HG03571 (cell line): ENCODE measurements around the gene MYO7B.

Source experiments
- ATAC-seq: cut with Tn5 transposase; IDR thresholded peaks from one replicate; pipeline ENCODE4 v1.9.1; 2021; ENCODE audit not compliant: unreplicated experiment

Gene MYO7B

DNA sequence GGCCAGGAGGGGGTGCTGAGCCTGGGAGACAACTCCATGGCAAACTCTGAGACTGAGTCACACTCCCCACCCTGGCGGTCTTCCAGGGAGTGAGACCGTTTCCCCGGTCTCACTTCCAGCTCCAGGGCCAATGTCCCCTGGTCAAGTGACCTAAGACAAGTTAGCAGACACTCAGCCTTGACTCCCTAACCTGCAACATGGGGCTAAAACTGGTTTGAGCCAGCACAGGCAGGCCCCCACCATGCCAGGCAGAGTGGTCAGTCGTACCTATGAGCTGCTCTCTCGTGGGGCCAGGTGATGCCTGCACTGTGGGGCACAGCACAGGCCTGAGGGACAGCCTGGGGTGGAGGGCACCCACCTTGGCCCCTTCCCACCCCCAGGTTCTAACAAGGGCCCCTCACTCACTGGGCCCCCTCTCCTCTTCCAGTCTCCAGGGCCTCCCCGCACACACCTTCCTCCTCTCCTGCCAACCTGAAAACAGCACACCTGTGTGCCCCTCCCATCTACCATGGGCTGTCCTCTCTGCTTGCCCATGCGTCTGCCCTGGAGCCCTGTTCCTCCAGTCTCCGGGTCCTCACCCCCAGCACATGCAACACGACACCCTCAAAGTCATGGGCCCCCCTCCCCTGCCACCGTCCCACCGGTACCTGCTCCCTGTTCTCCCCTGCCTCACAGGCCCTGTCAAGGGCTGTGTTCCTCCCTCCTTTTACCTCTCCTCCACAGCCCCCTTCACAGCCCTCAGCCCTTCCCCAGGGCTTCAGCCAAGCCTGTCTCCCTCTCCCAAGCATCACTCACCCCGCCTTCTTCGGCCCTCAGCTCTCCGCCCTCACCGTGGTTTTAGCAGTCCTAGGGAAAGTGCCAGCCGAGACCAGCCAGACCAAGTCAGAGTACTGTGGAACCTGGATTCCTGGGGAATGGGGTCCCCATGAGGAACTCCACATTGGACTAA, 112.0 kb downstream of the MYO7B start:
- ATAC-seq = no peak

DNA sequence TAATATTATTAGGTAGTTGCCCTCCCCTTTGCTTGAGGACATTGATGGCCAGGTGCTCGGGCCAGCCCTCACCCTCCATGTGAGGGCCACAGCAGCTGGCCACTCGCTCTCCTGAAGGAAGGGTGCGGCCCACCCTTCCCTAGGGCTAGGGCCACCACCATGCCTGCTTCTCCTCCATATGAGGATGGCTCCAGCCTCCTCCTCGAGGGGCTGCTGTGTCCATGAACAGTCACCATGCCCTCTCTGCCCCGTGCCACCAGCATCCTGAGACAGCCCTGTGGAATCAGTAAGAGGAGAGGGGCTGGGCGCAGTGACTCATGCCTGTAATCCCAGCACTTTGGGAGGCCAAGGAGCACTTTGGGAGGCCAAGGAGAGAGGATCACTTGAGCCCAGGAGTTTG, 112.8 kb downstream of the MYO7B start:
- no peak for ATAC-seq

DNA sequence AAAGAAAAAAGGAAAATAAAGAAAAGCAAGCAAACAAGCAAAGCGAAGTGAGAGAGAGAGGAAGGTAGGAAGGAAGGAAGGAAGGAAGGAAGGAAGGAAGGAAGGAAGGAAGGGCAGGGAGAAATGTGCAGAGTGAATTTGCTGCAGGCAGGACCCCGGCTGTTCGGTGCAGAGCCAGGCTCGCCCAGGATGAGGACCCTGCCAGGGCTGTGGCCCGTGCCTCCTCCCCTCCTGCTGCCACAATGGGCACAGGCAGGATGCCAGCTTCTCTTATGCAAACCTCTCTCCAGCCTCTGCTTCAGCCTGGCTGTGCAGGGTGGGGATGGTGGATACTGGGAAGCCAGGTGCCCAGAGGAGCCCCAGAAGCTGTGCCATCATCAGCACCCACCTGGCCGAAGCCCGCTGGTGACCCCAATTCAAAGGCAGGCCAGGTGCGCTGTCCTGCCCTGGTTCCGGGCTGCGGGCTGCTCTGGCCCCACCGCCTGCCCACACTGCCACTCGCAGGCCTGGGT, 113.7 kb downstream of the MYO7B start:
- ATAC-seq = no peak

DNA sequence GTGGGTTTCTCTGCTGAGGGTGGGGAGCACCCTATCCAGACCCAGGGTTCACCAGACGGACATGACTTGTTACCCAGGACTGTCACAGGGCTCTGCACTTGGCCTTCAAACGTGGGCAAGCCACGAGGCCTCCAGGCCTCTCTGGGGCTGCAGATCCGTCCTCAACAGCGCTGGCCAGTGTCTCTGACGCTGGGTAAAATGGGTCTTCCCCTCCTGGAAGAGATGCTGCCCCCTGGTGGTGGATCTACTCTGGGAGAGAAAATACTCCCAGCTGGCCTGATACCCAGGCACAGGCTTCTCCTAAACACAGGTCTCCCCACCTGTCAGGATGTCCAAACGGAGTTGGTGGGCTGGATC, 114.2 kb downstream of the MYO7B start:
- no peak for ATAC-seq

DNA sequence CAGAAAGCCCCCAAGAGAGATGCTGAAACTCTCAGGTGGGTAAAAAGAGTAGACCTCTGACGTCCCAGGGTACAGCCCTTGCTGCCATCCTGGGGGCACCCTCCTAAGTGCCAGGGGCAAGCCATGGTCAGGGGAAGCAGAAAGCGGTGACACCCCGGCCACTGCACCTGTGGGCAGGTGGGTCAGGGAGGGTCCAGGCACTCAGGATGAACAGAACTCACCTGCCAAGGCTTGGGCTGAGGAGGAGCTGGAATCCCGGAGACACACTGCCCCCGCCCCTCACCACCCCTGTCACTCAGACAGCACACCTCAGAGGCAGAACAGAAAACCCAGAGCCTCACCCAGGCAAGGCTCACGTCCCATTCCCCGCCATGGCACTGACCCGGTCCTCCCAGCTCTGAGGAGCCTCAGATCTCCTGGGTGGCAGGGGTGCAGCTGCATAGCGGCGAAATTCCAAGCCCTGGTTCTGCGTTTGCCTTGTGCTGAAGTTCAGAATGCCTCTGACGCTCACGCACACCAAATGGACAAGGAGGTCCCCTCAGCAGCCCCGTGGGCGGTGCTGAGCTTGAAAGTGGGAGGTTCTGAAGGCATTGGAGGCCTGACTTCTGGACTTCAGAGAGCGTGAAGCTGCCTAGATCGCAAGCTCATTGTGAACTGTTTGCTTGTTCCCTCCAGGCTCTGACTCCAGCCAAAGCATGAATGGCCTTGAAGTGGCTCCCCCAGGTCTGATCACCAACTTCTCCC, 114.7 kb downstream of the MYO7B start:
- ATAC-seq = no peak

DNA sequence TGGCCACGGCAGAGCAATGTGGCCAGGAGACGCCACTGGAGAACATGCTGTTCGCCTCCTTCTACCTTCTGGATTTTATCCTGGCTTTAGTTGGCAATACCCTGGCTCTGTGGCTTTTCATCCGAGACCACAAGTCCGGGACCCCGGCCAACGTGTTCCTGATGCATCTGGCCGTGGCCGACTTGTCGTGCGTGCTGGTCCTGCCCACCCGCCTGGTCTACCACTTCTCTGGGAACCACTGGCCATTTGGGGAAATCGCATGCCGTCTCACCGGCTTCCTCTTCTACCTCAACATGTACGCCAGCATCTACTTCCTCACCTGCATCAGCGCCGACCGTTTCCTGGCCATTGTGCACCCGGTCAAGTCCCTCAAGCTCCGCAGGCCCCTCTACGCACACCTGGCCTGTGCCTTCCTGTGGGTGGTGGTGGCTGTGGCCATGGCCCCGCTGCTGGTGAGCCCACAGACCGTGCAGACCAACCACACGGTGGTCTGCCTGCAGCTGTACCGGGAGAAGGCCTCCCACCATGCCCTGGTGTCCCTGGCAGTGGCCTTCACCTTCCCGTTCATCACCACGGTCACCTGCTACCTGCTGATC, 115.4 kb downstream of the MYO7B start:
- ATAC-seq = no peak

DNA sequence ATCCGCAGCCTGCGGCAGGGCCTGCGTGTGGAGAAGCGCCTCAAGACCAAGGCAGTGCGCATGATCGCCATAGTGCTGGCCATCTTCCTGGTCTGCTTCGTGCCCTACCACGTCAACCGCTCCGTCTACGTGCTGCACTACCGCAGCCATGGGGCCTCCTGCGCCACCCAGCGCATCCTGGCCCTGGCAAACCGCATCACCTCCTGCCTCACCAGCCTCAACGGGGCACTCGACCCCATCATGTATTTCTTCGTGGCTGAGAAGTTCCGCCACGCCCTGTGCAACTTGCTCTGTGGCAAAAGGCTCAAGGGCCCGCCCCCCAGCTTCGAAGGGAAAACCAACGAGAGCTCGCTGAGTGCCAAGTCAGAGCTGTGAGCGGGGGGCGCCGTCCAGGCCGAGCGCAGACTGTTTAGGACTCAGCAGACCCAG, 115.9 kb downstream of the MYO7B start:
- no peak for ATAC-seq

DNA sequence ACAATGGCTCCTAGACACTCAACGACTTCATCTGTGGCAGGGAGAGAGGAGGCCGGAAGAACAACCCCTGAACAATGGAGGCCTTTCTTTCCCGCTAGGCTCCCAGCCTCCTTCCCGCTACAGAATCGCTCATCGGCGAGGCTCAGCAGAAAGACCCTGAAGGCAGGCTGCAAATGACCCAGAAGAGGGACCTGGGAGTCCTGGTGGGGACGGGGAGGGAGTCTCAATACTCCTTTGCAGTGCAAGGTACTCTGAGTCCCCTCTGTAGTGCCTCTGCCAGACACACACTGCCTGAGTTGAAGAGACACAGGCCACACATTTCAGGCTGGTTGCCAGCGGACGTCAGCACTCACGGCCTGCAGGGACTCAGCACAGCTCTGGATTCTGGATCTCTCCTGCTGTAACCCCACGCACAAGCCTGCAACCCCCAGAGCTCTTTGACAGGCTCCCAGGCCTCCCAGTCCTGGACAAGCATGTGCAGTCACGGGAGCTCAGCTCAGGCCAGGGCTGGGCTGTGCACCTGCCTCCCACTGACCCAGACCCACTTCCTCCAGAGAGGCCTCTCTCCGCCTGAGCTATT, 116.6 kb downstream of the MYO7B start:
- no peak for ATAC-seq

DNA sequence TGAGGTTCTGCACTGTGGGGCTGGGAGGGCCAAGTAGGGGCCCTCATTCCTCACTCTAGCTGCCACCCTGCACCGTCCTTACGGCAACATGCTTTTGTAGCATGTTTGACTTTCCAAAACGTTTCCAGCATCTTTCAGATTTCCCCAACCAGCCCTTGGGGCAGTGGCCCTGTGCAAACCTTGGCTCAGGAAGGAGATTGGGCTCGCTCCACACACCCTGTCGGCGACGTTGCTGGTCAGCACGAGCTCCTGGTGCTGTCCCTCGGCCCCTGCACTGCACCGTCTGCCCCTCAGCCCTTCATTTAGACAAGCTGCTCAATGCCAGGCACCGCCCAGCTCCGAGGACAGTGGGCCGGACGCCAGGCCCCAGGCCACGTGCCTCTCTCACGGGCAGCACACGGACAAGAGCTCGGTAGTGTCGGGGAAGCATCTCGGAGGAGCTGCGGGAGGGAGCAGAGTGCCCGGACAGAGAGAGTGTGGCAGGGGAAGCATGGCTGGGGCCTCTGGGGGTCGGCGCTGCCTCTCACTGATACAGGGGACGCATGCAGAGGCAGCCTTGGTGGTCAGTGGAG, 117.4 kb downstream of the MYO7B start:
- ATAC-seq = no peak

DNA sequence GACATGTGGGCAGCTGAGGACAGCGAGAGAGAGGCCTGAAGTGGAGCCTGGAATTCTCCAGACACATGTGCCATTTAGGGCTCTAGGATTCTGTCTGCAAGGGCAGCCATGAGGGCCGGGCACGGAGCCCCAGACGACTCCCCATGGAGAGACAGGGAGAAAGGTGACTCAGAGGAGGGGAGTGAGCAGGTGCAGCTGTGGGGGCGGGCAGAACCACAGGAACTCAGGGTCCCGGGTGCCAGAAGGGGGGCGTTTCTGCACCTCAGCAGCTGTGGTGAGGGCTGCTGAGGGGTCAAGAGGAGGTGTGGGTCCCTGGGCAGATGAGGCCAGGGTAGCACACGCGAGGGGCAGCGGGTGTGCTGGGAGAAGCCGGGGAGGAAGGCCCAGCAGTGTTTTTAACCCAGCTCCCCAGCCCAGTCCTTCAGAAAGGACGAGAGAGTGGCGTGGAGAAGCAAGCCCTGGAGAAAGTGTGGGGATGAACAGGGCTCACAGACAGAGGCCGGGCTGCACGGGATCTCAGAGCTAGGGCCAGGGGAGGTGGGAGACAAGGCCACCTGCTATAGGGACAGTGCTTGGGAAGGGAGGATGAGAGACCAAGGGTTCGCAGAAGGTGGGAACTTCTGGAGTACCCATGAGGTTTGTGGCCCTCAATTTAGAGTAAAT, 118.1 kb downstream of the MYO7B start:
- ATAC-seq = no peak

DNA sequence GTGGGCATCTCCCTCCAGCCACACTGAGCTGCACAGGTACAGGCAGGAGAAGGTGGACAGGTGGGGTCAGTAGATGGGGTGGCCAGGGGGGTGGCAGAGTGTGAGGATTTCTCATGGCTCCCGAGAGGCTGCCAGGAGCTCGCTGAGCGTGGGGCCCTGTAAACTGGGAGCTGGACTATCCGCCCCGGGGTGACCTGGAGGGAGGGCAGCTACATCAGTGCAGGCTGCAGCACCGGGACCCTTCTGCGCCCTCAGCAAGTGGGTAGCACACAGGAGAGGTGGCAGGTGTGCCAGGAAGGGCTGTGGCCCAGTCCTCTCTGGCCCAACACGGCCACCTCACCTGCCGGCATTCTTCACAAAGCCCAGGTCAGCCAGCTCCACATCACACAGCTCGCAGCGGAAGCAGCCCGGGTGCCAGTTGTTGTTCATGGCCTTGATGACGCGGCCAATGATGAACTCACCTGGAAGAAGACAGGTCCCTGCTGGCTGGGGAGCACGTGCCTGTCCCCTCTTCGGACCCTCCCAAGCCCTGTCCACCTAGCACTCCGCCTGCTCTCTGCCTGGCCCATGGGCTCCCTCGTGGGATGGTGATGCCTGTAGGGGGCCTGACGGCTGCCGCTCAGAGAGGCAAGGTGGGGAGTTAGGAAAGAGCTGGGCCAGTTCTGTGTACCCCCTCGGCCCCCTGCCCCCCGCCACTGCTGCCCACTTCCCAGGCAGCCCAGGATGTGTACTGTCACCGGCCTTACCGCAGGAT, 118.8 kb downstream of the MYO7B start:
- no peak for ATAC-seq

DNA sequence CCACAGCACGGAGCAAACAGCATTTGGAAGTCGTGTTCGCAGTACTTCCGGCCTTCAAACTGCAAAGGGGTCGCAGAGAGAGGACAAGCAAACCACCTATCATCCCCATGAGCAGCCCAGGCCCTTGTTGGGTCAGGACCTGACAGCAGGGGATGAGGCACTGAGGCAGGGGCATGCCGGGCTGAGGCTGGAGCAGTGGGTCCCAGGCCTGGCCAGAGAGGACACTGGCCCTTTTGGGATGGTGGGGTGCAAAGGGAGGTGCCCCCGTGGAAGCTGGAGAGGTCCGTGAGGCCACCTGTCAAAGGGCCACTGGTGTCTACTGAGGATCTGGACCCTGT, 119.3 kb downstream of the MYO7B start:
- ATAC-seq = no peak

DNA sequence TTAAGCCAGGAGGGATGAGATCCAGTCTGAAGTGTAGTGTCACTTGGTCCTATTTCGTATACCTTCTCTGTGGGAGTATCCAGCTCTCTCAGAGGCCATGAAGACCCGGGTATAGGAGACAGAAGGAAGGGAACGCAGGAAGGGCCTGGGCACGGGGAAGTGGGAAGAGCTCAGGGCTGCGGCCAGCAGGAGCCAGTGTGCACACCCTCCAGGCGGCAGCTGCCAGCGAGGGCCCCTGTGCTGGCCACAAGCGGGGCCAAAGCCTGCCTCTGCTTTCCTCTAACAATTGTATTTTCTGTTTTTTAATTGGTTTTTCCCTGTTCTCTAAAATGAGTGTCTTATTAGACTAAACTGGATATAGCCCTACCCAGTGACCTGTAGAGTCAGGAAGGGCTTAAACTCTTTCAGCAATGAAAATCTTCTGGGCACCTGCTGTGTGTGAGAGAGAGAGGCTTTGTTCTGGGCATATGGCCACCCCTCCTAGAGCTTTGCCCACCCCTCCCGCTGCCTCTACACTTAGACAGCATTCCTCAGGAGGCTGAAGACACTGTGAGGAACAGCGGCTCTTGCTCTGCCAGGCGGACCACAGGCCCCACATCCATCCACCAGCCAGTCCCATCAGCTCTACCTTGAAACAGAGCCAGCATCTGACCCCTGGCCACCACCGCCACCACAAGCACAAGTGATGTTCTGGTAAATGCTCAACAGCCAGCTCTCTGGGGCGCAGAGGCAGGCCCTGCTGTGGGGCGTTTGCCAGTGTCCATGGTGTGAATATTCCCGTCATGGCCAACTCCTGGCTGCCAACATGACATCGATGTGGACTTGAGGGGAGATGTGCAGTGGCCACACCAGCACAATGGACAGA, 120.0 kb downstream of the MYO7B start:
- ATAC-seq = no peak

DNA sequence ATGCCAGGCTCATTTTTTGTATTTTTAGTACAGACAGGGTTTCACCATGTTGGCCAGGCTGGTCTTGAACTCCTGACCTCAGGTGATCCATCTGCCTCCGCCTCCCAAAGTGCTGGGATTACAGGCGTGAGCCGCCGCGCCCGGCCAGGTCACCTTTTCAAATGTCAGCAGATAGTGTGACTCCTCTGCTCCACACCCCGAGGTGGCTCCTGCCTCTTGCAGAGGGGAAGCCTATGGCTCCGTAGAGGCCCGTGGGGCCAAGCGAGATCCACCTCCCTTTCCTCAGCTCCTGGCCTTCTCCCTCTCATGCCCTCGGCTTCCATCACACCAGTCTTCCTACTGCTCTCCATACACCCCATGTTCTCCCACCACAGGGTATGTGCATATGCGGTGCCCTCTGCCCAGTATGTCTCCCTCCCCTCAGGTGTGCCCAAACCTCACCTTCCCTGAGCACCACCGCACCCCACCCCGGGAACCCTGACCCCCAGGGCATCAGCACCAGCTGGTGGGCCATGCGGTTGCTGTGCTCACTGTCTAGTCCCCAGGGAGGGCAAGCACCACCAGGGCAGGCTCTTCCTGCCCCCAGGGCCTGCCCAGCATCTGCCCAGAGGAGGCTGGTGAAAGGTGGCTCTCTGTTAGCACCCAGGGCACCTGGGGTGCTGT, 121.2 kb downstream of the MYO7B start:
- ATAC-seq = no peak

DNA sequence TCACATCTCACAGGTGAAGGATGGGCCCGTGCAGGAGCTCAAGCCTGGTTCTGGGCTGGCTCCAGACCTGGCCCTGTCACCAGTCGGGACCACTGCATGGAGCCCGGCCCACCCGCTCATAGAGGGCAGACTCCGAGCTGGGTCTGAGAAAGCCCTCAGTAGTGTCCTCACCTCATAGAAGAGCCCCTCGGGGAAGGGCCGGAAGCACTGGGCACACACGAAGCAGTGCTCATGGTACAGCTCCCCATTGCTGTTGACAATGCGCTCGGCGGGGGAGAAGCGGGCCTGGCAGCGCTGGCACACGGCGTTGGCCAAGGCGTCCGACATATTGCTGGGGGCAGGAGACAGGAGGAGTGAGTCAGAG, 121.7 kb downstream of the MYO7B start:
- ATAC-seq = no peak

DNA sequence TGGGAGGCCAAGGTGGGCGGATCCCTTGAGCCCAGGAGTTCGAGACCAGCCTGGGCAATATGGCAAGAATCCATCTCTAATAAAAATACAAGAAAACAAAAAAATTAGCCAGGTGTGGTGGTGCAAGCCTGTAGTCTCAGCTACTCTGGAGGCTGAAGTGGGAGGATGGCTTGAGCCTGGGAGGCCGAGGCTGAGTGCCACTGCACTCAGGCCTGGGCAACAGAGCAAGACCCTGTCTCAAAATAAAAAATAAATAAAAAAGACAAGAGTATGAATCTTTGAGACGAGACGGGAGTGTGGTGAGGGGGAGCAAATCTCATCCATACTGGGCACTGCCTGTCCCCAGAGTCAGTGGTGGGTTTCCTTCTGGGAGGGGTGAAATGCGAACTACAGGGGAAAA, 122.7 kb downstream of the MYO7B start:
- no peak for ATAC-seq

DNA sequence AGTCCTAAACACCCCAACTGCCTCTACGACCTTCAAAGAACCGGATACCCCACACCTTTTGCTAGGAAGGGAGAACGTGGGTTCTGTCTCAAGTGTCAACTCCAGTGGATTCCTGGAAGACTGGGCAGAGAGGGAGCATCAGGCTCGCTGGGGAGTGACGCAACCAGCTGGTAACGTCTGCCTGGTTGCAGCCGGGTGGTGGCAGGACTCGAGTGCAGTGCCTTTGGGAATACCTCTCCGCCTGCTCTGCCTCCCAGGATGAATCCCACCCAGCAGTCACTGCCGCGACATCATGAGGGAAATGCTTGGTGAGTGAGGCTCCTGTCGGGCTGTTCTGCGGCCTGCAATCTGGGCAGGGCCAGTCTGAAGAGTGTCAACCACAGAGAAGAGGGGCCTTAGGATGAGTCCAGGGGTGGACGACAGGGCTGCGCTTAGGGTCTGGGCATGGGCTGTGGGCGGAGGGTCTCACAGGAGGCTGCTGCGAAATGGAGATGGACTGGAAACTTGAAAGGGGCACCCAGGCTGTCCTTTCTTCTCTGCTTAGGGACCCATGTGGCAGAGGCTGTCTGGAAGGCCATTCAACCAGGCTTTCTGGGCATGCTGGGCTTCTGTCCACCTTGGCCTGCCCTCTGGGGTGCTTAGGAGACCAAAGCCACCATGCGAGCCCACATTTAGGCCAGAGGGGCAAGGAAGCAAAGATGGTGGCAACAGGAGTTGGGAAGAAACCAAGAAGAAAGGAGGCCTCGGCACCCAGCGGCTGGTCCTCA, 123.3 kb downstream of the MYO7B start:
- no peak for ATAC-seq
